CD1c-positive myeloid dendritic cell (primary cell): ENCODE measurements around the gene ZFYVE9.
"Not testable (repeated sequence)": the region's sequence is repeated elsewhere in the genome, so short reads cannot be mapped to it uniquely, and the experiment has no call there.

Source experiments
- DNase-seq: peaks from one replicate; pipeline ENCODE4 v3.0.0-alpha.2; 2016; ENCODE audit errors: extremely low spot score

ZFYVE9 gene

GRCh38 chr1:52150946-52151345, 9.1 kb downstream of the ZFYVE9 start:
- no peak for DNase-seq

- no peak for DNase-seq
Observed at GRCh38 chr1:52152572-52152971, 10.7 kb downstream of the ZFYVE9 start.

GRCh38 chr1:52153010-52153409, 11.1 kb downstream of the ZFYVE9 start:
- DNase-seq, result no peak

- no peak for DNase-seq
Observed at GRCh38 chr1:52153898-52154297, 12.0 kb downstream of the ZFYVE9 start.

- DNase-seq, result no peak
Observed at GRCh38 chr1:52156460-52156859, 14.6 kb downstream of the ZFYVE9 start.

- DNase-seq, result no peak
Observed at GRCh38 chr1:52157582-52157981, 15.7 kb downstream of the ZFYVE9 start.

GRCh38 chr1:52158218-52158617, 16.3 kb downstream of the ZFYVE9 start:
- no peak for DNase-seq

GRCh38 chr1:52159033-52159789, 17.3 kb downstream of the ZFYVE9 start:
- no peak for DNase-seq

GRCh38 chr1:52162947-52163346, 21.1 kb downstream of the ZFYVE9 start:
- no peak for DNase-seq

GRCh38 chr1:52164604-52165003, 22.7 kb downstream of the ZFYVE9 start:
- DNase-seq, result no peak

GRCh38 chr1:52166996-52167753, 25.3 kb downstream of the ZFYVE9 start:
- no peak for DNase-seq

- no peak for DNase-seq
Observed at GRCh38 chr1:52168373-52169080, 26.6 kb downstream of the ZFYVE9 start.

- not testable (repeated sequence) for DNase-seq
Observed at GRCh38 chr1:52171149-52171548, 29.3 kb downstream of the ZFYVE9 start.

- no peak for DNase-seq
Observed at GRCh38 chr1:52179073-52179472, 37.2 kb downstream of the ZFYVE9 start.

- DNase-seq, result no peak
Observed at GRCh38 chr1:52180176-52180575, 38.3 kb downstream of the ZFYVE9 start.

- not testable (repeated sequence) for DNase-seq
Observed at GRCh38 chr1:52181759-52182158, 39.9 kb downstream of the ZFYVE9 start.

GRCh38 chr1:52182328-52182727, 40.4 kb downstream of the ZFYVE9 start:
- DNase-seq, result not testable (repeated sequence)

GRCh38 chr1:52182874-52183400, 41.0 kb downstream of the ZFYVE9 start:
- DNase-seq, result no peak

- no peak for DNase-seq
Observed at GRCh38 chr1:52186449-52186848, 44.6 kb downstream of the ZFYVE9 start.

- DNase-seq, result no peak
Observed at GRCh38 chr1:52189898-52190480, 48.1 kb downstream of the ZFYVE9 start.

- no peak for DNase-seq
Observed at GRCh38 chr1:52190500-52191252, 48.8 kb downstream of the ZFYVE9 start.
